ENCODE measurements around the gene HIVEP3.
"Not testable (repeated sequence)": the region's sequence is repeated elsewhere in the genome, so short reads cannot be mapped to it uniquely, and the experiment has no call there.

Gene HIVEP3

DNA sequence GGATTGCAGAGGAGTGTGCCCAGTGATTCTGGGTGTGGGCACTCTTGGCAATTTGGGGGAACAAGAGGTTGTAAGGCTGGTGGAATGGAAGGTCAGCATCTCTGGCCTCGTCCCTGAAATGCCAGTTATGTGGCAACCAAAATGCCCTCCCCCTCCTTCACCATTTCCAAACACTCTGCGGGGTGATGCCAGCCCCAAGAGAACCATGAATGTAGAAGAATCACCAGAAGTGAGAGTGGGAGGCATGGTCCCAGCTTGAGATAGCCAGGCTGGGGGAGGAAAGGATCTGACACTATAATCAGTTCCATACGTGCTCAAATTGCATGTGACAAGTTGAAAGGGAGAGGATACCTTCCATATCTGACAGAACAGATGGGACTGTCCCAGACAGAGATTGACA lies 345.5 kb downstream of the HIVEP3 start:
- DNase-seq (ENCODE audit: low read depth in 2 of 3, low spot score in 1 of 3), result no peak

DNA sequence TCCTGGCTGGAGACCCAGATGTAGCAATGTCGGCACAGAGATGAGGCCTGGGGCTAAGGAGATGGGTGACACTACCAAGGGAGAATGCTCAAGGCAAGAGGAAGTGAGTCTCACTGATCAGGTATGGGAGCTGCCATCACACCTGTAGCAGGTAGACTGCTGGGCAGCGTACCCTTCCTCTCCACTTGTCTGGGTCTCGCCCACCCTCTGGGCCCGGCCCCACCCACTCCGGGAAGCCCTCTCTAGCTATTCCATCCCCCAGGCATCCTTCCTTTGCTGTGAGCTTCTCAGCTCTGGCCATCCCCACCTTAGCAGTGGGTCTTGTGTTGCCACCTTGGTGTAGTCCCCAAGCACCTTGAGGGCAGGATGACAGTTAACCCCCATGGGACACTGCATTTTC lies 346.5 kb downstream of the HIVEP3 start:
- no peak for DNase-seq (ENCODE audit: low read depth in 2 of 3, low spot score in 1 of 3)

- DNase-seq (ENCODE audit: low read depth in 2 of 3, low spot score in 1 of 3), result no peak
Measured at GRCh38 chr1:41571041-41571440, 347.7 kb downstream of the HIVEP3 start.

DNA sequence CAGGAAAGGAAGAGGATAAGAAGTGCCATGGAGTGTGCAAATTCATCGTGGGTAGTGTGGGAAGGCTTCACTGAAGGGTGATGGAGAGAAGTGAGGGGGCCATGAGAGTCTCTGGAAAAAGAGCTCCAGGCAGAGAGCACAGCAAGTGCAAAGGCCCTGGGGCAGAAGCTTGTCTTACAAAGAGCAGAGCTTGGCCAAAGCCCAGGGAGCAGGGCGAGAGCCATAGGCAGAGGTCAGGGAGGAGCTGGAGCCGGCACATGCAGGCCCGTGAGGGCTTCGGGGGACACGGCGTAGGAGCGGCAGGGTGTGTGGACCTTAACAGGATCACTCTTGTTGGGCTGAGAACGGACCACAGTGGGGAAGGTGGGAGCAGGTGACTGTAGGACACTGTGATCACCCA lies 350.5 kb downstream of the HIVEP3 start:
- no peak for DNase-seq (ENCODE audit: low read depth in 2 of 3, low spot score in 1 of 3)

DNA sequence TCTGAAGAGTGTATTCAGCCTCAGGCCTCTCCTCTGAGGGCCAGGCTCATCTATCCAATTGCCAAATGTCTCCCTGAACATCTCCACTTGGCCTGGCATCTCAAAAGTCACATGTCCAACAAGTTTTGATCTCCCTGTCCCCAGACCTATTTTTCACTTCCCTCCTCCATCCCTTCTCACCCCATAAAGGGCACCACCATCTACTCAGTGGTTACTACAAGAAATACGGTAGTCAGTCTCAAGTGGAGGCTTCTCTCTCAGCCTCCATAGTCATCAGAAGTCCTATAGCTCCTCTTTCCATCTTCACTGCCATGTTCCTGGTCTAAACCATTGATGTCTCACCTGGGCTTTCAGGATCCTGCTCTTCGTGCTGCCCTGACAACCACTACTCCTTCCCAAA lies 351.8 kb downstream of the HIVEP3 start:
- no peak for DNase-seq (ENCODE audit: low read depth in 2 of 3, low spot score in 1 of 3)

- no peak for DNase-seq (ENCODE audit: low read depth in 2 of 3, low spot score in 1 of 3)
Measured at GRCh38 chr1:41566274-41566885, 352.3 kb downstream of the HIVEP3 start.

- no peak for DNase-seq (ENCODE audit: low read depth in 2 of 3, low spot score in 1 of 3)
Measured at GRCh38 chr1:41564741-41565475, 353.8 kb downstream of the HIVEP3 start.

- no peak for DNase-seq (ENCODE audit: low read depth in 2 of 3, low spot score in 1 of 3)
Measured at GRCh38 chr1:41562328-41562727, 356.4 kb downstream of the HIVEP3 start.

- no peak for DNase-seq (ENCODE audit: low read depth in 2 of 3, low spot score in 1 of 3)
Measured at GRCh38 chr1:41560931-41561330, 357.8 kb downstream of the HIVEP3 start.

DNA sequence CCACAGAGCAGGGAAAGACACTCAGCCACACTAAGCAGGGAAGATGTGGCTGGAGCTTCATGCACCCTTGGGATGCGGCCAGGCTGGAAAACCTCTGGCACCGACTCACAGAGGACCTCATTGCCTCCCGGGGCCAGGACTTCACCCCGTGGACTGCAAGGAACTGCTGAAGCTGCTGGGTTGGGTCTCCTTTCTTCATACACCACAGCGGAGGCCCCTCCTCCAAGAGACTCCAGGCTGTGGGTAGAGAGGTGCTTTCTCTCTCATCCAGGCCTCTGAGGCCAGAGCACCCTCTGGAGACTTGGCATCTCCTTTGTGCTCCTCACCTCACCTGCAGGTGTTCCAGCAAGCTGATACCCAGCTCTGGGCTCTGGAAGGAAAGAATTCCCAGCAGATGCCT lies 358.2 kb downstream of the HIVEP3 start:
- DNase-seq (ENCODE audit: low read depth in 2 of 3, low spot score in 1 of 3), result no peak

- no peak for DNase-seq (ENCODE audit: low read depth in 2 of 3, low spot score in 1 of 3)
Measured at GRCh38 chr1:41559331-41559730, 359.4 kb downstream of the HIVEP3 start.

DNA sequence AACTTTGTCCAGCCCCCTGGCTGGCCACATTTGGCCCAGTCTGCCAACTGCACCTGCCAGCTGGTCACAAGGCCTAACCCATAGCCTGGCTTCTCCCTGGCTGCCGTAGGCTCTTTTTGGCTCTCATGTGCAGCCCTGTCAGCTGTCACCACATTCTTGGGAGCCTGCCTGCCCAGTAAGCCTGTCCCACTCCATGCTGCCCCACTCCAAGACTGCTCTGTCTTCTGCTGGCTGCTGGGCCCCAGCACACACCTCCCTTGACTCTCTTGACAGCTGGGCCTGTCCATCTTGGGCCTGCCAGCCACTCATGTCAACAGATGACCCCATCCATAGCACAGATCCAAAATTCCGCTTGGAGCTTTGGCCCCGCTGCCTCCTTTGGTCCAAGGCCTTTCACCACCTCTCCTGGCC lies 360.0 kb downstream of the HIVEP3 start:
- DNase-seq (ENCODE audit: low read depth in 2 of 3, low spot score in 1 of 3), result no peak

- DNase-seq (ENCODE audit: low read depth in 2 of 3, low spot score in 1 of 3), result no peak
Measured at GRCh38 chr1:41557751-41558455, 360.8 kb downstream of the HIVEP3 start.

DNA sequence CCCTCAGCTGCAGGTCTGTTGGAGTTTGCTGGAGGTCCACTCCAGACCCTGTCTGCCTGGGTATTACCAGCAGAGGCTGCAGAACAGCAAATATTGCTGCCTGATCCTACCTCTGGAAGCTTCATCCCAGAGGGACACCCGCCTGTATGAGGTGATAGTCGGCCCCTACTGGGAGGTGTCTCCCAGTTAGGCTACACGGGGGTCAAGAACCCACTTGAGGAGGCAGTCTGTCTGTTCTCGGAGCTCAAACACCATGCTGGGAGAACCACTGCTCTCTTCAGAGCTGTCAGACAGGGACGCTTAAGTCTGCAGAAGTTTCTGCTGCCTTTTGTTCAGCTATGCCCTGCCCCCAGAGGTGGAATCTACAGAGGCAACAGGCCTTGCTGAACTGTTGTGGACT lies 364.0 kb downstream of the HIVEP3 start:
- DNase-seq (ENCODE audit: low read depth in 2 of 3, low spot score in 1 of 3), result not testable (repeated sequence)

- DNase-seq (ENCODE audit: low read depth in 2 of 3, low spot score in 1 of 3), result no peak
Measured at GRCh38 chr1:41547781-41548560, 370.8 kb downstream of the HIVEP3 start.

DNA sequence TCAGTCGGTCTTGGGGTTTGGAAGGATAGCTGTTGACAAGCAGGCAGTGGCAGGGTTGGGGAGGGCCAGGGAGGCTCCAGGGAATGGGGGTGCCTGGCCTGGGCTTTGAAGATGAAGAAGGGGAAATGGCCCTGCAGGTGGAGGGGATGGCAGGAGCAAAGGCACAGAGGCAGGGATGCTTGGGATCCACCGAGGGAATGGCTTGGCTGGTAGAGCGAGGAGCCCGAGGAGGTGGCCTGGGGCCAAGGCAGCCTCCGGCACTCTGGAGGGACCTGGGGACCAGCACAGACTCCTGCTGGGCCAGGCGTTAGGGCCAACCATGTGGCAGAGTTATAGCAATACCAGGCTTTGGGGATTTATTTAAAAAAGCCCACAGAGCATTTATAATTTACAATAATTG lies 371.4 kb downstream of the HIVEP3 start:
- DNase-seq (ENCODE audit: low read depth in 2 of 3, low spot score in 1 of 3), result no peak

GRCh38 chr1:41546833-41547135 lies 371.9 kb downstream of the HIVEP3 start:
- no peak for DNase-seq (ENCODE audit: low read depth in 2 of 3, low spot score in 1 of 3)

DNA sequence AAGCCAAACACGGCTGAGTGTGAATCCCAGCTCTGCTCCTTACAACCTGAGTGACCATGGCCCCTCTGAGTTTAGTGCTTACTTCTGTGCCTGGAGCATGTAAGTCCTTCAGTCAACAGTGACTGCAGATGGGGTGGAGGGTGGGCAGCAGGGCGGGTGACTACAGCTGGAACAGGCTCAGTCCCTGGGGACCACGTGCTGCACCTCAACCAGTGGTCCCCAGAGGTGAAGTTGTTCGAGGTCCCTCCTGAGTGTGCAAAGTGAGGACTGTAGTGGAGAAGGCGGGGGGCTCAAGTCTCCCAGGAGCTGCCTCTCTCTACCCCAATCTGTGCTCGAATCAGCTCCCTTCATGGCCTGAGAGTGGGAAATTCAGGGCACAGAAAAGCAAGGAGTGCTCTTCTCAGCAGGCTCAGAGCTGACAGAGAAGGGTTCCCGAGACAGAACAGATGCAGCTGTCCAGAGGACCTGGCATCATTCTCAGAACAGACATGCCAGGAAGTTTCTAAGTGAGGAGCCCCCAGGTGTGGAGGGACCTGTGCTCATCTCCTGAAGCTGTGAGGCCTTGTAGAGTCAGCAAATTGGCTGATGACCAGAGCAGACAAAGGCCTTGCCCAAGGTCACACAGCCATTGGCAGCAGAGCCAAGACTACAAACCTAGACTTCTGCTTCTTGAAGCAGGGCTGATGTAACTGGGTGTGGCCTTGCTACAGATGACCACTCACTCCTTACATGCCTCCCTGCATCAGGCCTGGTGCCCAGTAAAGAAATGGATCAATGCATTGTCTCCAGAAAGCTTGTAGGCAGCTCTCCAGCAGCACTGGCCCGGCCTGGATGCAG lies 372.5 kb downstream of the HIVEP3 start:
- no peak for DNase-seq (ENCODE audit: low read depth in 2 of 3, low spot score in 1 of 3)

DNA sequence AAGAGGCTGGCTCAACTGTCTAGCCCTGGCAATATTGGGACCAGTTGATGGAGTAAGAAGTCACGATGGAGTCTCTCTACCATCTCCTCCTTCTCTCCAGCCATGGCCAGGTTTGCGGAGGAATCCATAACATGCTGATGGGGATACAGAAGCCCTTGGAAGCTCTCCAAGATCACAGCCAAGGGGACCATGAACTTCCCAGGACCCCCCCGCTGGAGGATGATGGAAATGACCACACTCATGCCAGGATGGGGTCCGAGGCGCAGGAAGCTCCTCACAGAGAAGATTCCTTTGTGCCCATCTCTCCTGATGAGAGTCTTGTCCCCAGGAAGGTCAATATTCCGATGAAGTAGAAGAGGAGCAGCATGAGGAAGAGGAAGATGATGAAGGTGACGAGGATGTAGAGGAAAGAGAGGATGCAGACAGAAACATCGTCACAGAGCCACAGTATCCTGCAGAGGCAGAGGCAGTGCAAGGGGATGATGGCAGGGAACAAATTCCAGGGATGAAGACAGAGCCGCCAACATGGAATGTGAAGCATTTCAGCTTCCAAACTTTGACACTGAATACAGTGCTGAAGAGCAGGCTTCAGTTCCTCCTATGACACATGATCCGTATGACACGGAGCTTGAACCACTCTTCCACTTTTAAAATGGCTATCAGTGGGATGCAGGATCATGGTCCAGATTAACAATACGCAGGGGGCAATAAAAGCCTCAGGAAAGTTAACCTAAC lies 376.4 kb downstream of the HIVEP3 start:
- no peak for DNase-seq (ENCODE audit: low read depth in 2 of 3, low spot score in 1 of 3)

DNA sequence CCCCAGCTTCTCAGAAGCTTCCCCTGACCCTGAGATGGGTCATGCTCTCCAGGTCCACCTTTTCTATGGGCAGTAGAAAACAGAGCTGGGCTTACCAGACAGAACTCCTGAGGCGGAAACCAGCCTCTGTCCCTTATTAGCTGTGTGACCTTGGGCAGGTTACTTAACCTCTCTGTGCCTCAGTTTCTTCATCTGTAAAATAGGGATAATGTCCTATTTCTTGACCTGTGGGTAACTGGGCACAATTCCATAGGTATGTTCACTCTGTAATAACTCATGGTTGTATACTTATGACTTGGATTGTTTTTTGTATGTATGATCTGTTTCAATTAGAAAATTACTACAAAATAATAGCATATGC lies 377.1 kb downstream of the HIVEP3 start:
- DNase-seq (ENCODE audit: low read depth in 2 of 3, low spot score in 1 of 3), result no peak

All from stimulated activated CD4-positive, alpha-beta T cell treated with anti-CD3 and anti-CD28 coated beads, Interleukin-12 subunit alpha, Interleukin-12 subunit beta, amount 100 ng/mL, for 48 hours (primary cell).